MM.1S (cell line): ENCODE measurements around the gene KRTAP5-5.

ENCODE experiments used
- DNase-seq: peaks from one replicate; pipeline ENCODE4 v3.0.0-alpha.2; 2015
- H2AFZ ChIP-seq: fragments of 300-600 bp; sonication (generic); 2 replicates; pipeline ENCODE4 v1.6.0; 2016; ENCODE audit warnings: antibody characterized with exemption, low read length
- H3F3A ChIP-seq: fragments of 300-600 bp; sonication (generic); 2 replicates; pipeline ENCODE4 v1.6.1; 2016; ENCODE audit warnings: mild to moderate bottlenecking, antibody characterized with exemption, low read length, moderate library complexity, mixed read lengths; ENCODE audit not compliant: insufficient read depth
- H3K27ac ChIP-seq: fragments of 300-600 bp; sonication (generic); 2 replicates; pipeline ENCODE4 v1.5.1; 2016; ENCODE audit warnings: mild to moderate bottlenecking, low read length
- H3K27me3 ChIP-seq: fragments of 300-600 bp; sonication (generic); replicated peaks from 2 replicates; pipeline ENCODE4 v1.6.0; 2016; ENCODE audit warnings: low read length; ENCODE audit not compliant: insufficient read depth
- H3K36me3 ChIP-seq: fragments of 300-600 bp; sonication (generic); replicated peaks from 2 replicates; pipeline ENCODE4 v1.6.1; 2016; ENCODE audit warnings: mild to moderate bottlenecking, low read length, mixed read lengths; ENCODE audit not compliant: insufficient read depth
- H3K4me1 ChIP-seq: fragments of 300-600 bp; sonication (generic); 2 replicates; pipeline ENCODE4 v1.6.1; 2016; ENCODE audit warnings: low read length, mixed read lengths
- H3K4me2 ChIP-seq: fragments of 300-600 bp; sonication (generic); 2 replicates; pipeline ENCODE4 v1.6.0; 2016; ENCODE audit warnings: low read depth, low read length
- H3K4me3 ChIP-seq: fragments of 300-600 bp; sonication (generic); 2 replicates; pipeline ENCODE4 v1.5.1; 2016; ENCODE audit warnings: low read length, mixed read lengths
- H3K79me2 ChIP-seq: fragments of 300-600 bp; sonication (generic); 2 replicates; pipeline ENCODE4 v1.6.1; 2016; ENCODE audit warnings: mixed run types, low read length, mixed read lengths
- H3K9ac ChIP-seq: fragments of 300-600 bp; sonication (generic); 2 replicates; pipeline ENCODE4 v1.6.1; 2016; ENCODE audit warnings: low read length, mixed read lengths
- H3K9me2 ChIP-seq: fragments of 300-600 bp; sonication (generic); replicated peaks from 2 replicates; pipeline ENCODE4 v1.6.1; 2016; ENCODE audit warnings: mild to moderate bottlenecking, low read length, mixed read lengths; ENCODE audit not compliant: insufficient read depth
- H3K9me3 ChIP-seq: fragments of 300-600 bp; sonication (generic); replicated peaks from 2 replicates; pipeline ENCODE4 v1.6.1; 2016; ENCODE audit warnings: mild to moderate bottlenecking, low read length, mixed read lengths; ENCODE audit not compliant: insufficient read depth
- H4K20me1 ChIP-seq: fragments of 300-600 bp; sonication (generic); 2 replicates; pipeline ENCODE4 v1.6.1; 2016; ENCODE audit warnings: mild to moderate bottlenecking, low read length, moderate library complexity, mixed read lengths; ENCODE audit not compliant: insufficient read depth
- CTCF ChIP-seq: fragments of 300-600 bp; sonication (generic); IDR thresholded peaks from 2 replicates; pipeline ENCODE4 v1.5.1; 2016; ENCODE audit warnings: antibody characterized with exemption, low read length, mixed read lengths
- EZH2 ChIP-seq: fragments of 300-600 bp; sonication (generic); optimal IDR thresholded peaks from 2 replicates; pipeline ENCODE3; 2017; ENCODE audit warnings: low read depth, mild to moderate bottlenecking, antibody characterized with exemption, low read length, mixed read lengths
- EZH2phosphoT487 ChIP-seq: fragments of 300-600 bp; sonication (generic); IDR thresholded peaks from 2 replicates; pipeline ENCODE4 v1.6.1; 2018; ENCODE audit warnings: antibody characterized with exemption, low read length

Gene KRTAP5-5

GRCh38 chr11:1625541-1625940, 4.0 kb upstream of the KRTAP5-5 start:
- Histone ChIP-seq H3K9ac (no peak overlapping the region), H2AFZ (no peak overlapping the region), H3K36me3 (no peaks in the 10 kb centered on the region), H3K9me2 (no peaks in the 10 kb centered on the region), H3K4me3 (no peak overlapping the region), H3K27ac (no peak overlapping the region), H3K4me2 (no peak overlapping the region), H3K79me2 (no peaks in the 10 kb centered on the region), H3F3A (no peaks in the 10 kb centered on the region), H4K20me1 (no peaks in the 10 kb centered on the region), H3K4me1 (no peaks in the 10 kb centered on the region), H3K27me3 (peaks cover 93% of the 10 kb centered on the region), H3K9me3 (no peaks in the 10 kb centered on the region)
- TF ChIP-seq EZH2phosphoT487 (no peak), CTCF (no peak), EZH2 (no peak)
- DNase-seq = no peak

- Histone ChIP-seq H4K20me1 (no peaks in the 10 kb centered on the region), H3K4me1 (peaks cover 6% of the 10 kb centered on the region; the same call in 1 of the 2 replicates), H3K4me3 (no peak overlapping the region), H3F3A (no peaks in the 10 kb centered on the region), H3K27ac (no peak overlapping the region), H3K4me2 (no peak overlapping the region), H3K36me3 (no peaks in the 10 kb centered on the region), H3K9ac (no peak overlapping the region), H3K9me3 (no peaks in the 10 kb centered on the region), H2AFZ (no peak overlapping the region), H3K79me2 (no peaks in the 10 kb centered on the region), H3K9me2 (no peaks in the 10 kb centered on the region), H3K27me3 (peaks cover 95% of the 10 kb centered on the region)
- TF ChIP-seq CTCF (peak; percentile 94), EZH2 (no peak), EZH2phosphoT487 (no peak)
- DNase-seq = peak; percentile 32
Observed at GRCh38 chr11:1628506-1629325, 859 bp upstream of the KRTAP5-5 start.

- no peaks in the 10 kb centered on the region for H3F3A ChIP-seq
- no peak overlapping the region for H3K27ac ChIP-seq
- H3K36me3 ChIP-seq = no peaks in the 10 kb centered on the region
- no peaks in the 10 kb centered on the region for H4K20me1 ChIP-seq
- peaks cover 6% of the 10 kb centered on the region; the same call in 1 of the 2 replicates for H3K4me1 ChIP-seq
- no peaks in the 10 kb centered on the region for H3K9me3 ChIP-seq
- no peak overlapping the region for H2AFZ ChIP-seq
- no peak overlapping the region for H3K9ac ChIP-seq
- no peaks in the 10 kb centered on the region for H3K9me2 ChIP-seq
- H3K4me3 ChIP-seq = no peak overlapping the region
- DNase-seq = no peak
- H3K79me2 ChIP-seq = no peaks in the 10 kb centered on the region
- no peak overlapping the region for H3K4me2 ChIP-seq
- TF ChIP-seq EZH2 (no peak), EZH2phosphoT487 (no peak), CTCF (no peak)
- peaks cover 95% of the 10 kb centered on the region for H3K27me3 ChIP-seq
Observed at GRCh38 chr11:1630271-1630670, 696 bp downstream of the KRTAP5-5 start.
